Right lobe of liver (tissue), 4 donors: Measurements from ENCODE around the gene DOCK1.

ENCODE experiments used
- POLR2A ChIP-seq: fragments of 450-650 bp; IDR thresholded peaks from one replicate; pipeline ENCODE4 v1.6.1; 2017; ENCODE audit warnings: antibody characterized with exemption, mild to moderate bottlenecking
- TF ChIP-seq, protein P1 (sequence below), 4 donors: fragments of 200-600 bp in 3 of 4; fragments of 450-650 bp in 1 of 4; IDR thresholded peaks; one replicate each; pipeline versions ENCODE4 v1.5.1 to v1.8.0; 2016 to 2022; ENCODE audit warnings: antibody characterized with exemption in 4 of 4, mild to moderate bottlenecking in 2 of 4
- donor health status: DM: no; HTN: no; CAD: no.
- donor health status: DM: no; HTN: no; CAD: no.
- donor health status: DM: no; HTN: yes; CAD: no.

DNA sequence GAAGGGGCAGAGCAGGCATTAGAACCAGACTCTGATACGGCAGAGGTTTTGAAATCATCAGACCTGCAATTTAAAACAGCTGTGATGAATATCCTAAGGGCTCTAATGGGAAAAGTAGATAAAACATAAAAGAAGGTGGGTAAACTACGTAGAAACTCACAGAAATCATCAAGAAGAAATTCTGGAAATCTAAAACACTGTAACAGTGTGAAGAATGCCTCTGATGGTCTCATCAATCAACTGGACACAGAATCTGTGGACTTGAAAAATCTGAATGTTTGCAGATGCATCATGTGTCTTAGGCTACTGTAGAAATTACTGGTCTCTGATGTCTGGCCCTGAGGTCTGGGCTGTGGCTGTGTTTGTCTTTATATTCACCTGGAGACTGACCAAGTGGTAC is 470.8 kb downstream of the DOCK1 start:
- TF ChIP-seq POLR2A, result no peak
- TF ChIP-seq, protein P1, sequence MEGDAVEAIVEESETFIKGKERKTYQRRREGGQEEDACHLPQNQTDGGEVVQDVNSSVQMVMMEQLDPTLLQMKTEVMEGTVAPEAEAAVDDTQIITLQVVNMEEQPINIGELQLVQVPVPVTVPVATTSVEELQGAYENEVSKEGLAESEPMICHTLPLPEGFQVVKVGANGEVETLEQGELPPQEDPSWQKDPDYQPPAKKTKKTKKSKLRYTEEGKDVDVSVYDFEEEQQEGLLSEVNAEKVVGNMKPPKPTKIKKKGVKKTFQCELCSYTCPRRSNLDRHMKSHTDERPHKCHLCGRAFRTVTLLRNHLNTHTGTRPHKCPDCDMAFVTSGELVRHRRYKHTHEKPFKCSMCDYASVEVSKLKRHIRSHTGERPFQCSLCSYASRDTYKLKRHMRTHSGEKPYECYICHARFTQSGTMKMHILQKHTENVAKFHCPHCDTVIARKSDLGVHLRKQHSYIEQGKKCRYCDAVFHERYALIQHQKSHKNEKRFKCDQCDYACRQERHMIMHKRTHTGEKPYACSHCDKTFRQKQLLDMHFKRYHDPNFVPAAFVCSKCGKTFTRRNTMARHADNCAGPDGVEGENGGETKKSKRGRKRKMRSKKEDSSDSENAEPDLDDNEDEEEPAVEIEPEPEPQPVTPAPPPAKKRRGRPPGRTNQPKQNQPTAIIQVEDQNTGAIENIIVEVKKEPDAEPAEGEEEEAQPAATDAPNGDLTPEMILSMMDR (IDR thresholded peaks at IDR 0.05), result no peak
